Breast epithelium (tissue), 4 donors: Measurements from ENCODE around the gene MAP3K1. TPM values are rescaled to one million over a fixed set of nuclear protein-coding genes. Genes with fewer than 3 reads are reported as not detected.
"Not testable (repeated sequence)": the region's sequence is repeated elsewhere in the genome, so short reads cannot be mapped to it uniquely, and the experiment has no call there.

ENCODE experiments used
- DNase-seq, 2 donors: peaks; one replicate each; pipeline ENCODE4 v3.0.0-alpha.2; 2019; ENCODE audit warnings: low spot score in 2 of 2
- H3K27ac ChIP-seq, 2 donors: fragments of 200-600 bp; sonication (generic) in 1 of 2; one replicate each; pipeline ENCODE4 v1.5.1; 2016 to 2019; ENCODE audit warnings: mild to moderate bottlenecking in 1 of 2
- H3K27me3 ChIP-seq, 2 donors: fragments of 200-600 bp; sonication (generic) in 1 of 2; one replicate each; pipeline versions ENCODE4 v1.5.1 to v1.6.0; 2017 to 2019; ENCODE audit warnings: control low read depth in 1 of 2, mild to moderate bottlenecking in 1 of 2
- H3K36me3 ChIP-seq: fragments of 200-600 bp; one replicate; pipeline ENCODE4 v1.5.1; 2019
- H3K4me1 ChIP-seq, 2 donors: fragments of 200-600 bp; sonication (generic); one replicate each; pipeline ENCODE4 v1.5.1; 2016 to 2019; ENCODE audit warnings: control low read depth in 1 of 2
- H3K4me3 ChIP-seq, 3 donors: fragments of 200-600 bp; sonication (generic); 1 replicate in 2 of 3; 2 replicates in 1 of 3; pipeline ENCODE4 v1.5.1; 2016 to 2019; ENCODE audit warnings: mild to moderate bottlenecking in 3 of 3, moderate library complexity in 2 of 3
- H3K9me3 ChIP-seq, 2 donors: fragments of 200-600 bp; sonication (generic) in 1 of 2; one replicate each; pipeline ENCODE4 v1.5.1; 2016 to 2019; ENCODE audit warnings: control low read depth in 1 of 2
- POLR2A ChIP-seq: fragments of 450-650 bp; IDR thresholded peaks from one replicate; pipeline ENCODE4 v1.6.1; 2016; ENCODE audit warnings: antibody characterized with exemption, mild to moderate bottlenecking, moderate library complexity
- POLR2AphosphoS5 ChIP-seq, 3 donors: sonication (generic); formaldehyde crosslinking; IDR thresholded peaks; one replicate each; pipeline ENCODE4 v1.6.1; 2017; ENCODE audit warnings: antibody characterized with exemption in 3 of 3
- intact Hi-C: fragments of 100-400 bp; cut with DNase I; formaldehyde crosslinking; loops from one replicate; pipeline ENCODE4 v1.15.1; 2023; ENCODE audit warnings: low total_unique reads
- total RNA-seq, 3 donors: library from RNA; depleted of rRNA; stranded (reverse); fragments of >200 nt; gene quantifications; one replicate each; pipeline ENCODE4 v1.1.0, GENCODE V29; 2016
- TF ChIP-seq, protein P1 (sequence below), 3 donors: fragments of 450-650 bp; IDR thresholded peaks; one replicate each; pipeline ENCODE4 v1.5.1; 2016 to 2017; ENCODE audit warnings: antibody characterized with exemption in 3 of 3, mild to moderate bottlenecking in 3 of 3, moderate library complexity in 3 of 3

The MAP3K1 gene
- total RNA-seq, 3 donors from 2014 or later, result 14.9 to 138 (median 77.7) TPM

DNA sequence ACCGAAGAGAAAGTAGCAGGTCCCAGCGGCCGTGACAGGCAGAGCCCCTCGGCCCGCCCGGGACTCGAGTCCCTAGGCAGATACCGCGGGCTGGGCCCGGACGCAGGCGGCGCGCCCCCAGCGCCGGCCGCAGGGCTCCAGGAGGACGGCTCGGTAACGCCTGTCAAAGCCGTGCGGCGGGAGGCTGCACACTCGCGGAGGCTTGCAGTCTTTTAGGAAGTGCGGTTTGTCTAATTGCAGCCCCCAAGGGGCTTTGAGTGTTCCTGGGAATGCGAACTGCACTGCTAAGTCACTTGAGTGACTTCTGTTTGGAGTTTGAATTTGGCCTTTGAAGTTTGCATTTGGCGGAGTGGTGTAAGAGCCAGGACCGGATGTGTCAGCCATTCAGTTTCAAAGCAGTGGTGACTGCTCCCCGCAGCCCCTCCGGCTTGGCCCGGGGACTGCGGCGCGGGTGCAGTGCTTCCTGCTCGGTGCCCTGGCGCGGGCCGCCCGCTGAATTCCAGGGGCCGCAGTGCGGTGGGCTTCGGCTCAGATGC, 1.3 kb downstream of the MAP3K1 start:
- H3K4me3 ChIP-seq, result peak overlapping the region; percentile 80 to 94 (median 91)
- DNase-seq, result peak in 1 of 2 donors; percentile 47
- intact Hi-C loops, result no loop called here
- no peaks in the 10 kb centered on the region for H3K27me3 ChIP-seq
- peaks cover 0 to 4% of the 10 kb centered on the region in 2 donors for H3K4me1 ChIP-seq
- no peaks in the 10 kb centered on the region for H3K9me3 ChIP-seq
- H3K36me3 ChIP-seq, result no peaks in the 10 kb centered on the region
- TF ChIP-seq POLR2A (no peak), POLR2AphosphoS5 (IDR thresholded peaks at IDR 0.05) (peak in 2 of 3 donors; percentile 17 to 33)
- H3K27ac ChIP-seq, result peak overlapping the region; percentile 97 to 99

DNA sequence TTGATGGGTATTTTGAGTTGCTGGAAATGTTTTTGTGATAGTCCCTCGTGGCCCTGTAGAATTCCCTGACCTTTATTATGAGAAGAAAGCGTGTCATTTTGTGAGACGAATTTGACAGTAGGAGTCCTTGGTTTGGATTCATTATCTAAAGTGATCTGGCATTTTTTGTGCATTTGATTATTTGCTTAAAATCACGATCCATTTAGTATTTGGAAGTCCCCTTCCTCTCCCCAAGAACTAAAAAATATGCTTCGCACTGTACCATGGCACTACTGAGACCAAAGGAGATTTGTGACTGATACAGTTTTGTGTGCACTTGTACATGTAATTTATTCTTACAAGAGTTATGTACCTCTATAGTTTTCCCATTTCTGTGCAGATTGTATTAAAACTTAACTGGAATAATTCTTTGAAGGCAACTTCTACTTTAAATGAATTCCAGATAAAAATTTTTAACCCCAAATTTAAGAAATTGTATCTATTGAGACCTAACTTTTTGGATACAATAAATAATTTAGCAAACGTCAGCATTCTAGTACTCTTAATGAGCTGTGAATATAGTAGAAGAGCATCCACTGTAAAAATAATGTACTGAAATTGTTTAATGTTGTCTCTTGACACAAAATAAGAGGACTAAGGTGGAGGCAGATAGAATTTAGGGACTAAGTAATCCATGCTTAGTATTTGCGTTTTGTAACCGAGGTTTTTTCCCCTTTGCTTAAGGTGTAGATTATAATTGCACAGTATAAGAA, 2.1 kb downstream of the MAP3K1 start:
- H3K4me3 ChIP-seq, result peak overlapping the region; percentile 80 to 94 (median 91)
- H3K4me1 ChIP-seq, result peaks cover 0 to 4% of the 10 kb centered on the region in 2 donors
- H3K36me3 ChIP-seq, result no peaks in the 10 kb centered on the region
- H3K9me3 ChIP-seq, result no peaks in the 10 kb centered on the region
- H3K27me3 ChIP-seq, result no peaks in the 10 kb centered on the region
- intact Hi-C loops, result no loop called here
- H3K27ac ChIP-seq, result peak overlapping the region; percentile 97 to 99
- TF ChIP-seq, protein P1, sequence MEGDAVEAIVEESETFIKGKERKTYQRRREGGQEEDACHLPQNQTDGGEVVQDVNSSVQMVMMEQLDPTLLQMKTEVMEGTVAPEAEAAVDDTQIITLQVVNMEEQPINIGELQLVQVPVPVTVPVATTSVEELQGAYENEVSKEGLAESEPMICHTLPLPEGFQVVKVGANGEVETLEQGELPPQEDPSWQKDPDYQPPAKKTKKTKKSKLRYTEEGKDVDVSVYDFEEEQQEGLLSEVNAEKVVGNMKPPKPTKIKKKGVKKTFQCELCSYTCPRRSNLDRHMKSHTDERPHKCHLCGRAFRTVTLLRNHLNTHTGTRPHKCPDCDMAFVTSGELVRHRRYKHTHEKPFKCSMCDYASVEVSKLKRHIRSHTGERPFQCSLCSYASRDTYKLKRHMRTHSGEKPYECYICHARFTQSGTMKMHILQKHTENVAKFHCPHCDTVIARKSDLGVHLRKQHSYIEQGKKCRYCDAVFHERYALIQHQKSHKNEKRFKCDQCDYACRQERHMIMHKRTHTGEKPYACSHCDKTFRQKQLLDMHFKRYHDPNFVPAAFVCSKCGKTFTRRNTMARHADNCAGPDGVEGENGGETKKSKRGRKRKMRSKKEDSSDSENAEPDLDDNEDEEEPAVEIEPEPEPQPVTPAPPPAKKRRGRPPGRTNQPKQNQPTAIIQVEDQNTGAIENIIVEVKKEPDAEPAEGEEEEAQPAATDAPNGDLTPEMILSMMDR (IDR thresholded peaks at IDR 0.05), result no peak
- TF ChIP-seq POLR2AphosphoS5 (IDR thresholded peaks at IDR 0.05), result no peak
- TF ChIP-seq POLR2A, result no peak
- DNase-seq, result no peak

DNA sequence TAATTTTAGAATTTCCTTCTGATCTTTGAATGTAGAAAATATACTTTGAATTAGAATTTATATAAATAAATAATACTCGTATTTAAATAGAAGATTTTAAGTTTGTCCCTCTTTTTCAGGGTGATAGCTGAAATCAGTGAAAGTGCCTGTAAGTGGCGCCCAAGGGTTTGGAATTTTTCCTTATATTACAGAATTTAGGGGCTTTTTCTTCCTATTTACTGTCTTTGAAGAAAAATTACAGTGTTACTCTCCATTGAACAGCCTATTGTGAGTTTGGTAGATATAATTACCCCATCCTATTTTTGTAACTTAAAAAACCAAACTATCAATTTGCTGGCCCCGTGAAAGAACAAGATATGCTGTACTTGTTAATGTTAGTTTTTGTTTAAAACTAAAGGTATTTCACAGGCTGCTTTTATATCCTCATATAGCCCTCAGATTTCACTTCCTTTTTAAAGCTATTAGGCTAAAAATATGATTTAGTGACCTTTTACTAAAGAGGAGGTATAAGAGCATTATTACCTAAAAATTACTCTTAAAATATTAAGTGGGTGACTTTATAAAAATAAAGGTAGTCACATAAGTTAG, 3.2 kb downstream of the MAP3K1 start:
- H3K27ac ChIP-seq, result peak overlapping the region; percentile 78 to 97
- H3K4me3 ChIP-seq, result peak overlapping the region; percentile 12 to 80 (median 57)

DNA sequence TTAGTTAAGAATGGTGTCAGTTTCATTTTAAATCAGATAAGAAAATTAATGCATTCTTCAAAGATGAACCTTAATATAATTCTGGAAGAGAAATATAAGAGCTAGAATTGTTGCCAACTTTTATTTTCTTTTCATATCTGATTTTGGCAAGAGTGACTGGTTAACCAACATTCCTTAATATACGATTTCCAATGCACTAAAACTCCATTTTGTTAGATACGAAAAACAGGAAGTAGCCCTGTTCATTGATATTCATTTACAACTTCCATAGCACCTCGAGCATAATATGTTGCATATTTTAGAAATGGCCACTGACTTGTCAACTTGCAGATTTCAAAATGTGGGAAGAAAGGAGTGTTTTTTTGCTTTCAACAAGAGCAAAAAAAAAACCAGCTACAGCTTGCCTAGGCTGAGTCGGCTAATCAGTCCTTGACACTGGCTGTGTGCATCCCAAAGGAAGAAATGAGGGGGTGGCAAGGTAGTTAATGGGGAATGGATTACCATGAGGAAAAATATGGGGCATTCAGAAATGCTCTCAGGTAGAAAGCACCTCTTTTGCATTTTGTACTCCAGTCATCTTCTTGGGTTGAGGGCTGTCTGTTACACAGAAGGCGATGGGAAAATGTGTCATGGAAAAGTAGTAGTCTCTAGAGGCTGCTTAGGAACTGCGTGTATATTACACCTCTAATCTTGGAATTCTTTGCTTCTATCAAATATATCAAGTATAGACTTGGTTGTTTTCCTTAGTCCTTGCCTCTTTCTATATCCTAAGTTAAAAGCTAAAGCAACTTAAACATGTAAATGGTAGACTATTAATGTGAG, 3.9 kb downstream of the MAP3K1 start:
- intact Hi-C loops, result no loop called here
- H3K4me3 ChIP-seq, result peak overlapping the region; percentile 12 to 80 (median 57)
- H3K9me3 ChIP-seq, result no peaks in the 10 kb centered on the region
- H3K36me3 ChIP-seq, result no peaks in the 10 kb centered on the region
- DNase-seq, result no peak
- peaks cover 0 to 4% of the 10 kb centered on the region in 2 donors for H3K4me1 ChIP-seq
- H3K27ac ChIP-seq, result peak overlapping the region; percentile 78 to 97
- TF ChIP-seq POLR2AphosphoS5 (IDR thresholded peaks at IDR 0.05), result peak in 2 of 3 donors; percentile 18 to 21
- TF ChIP-seq, protein P1 (IDR thresholded peaks at IDR 0.05), result no peak
- no peak for TF ChIP-seq POLR2A
- H3K27me3 ChIP-seq, result no peaks in the 10 kb centered on the region

More for the DNA sequence above, 3.2 kb downstream of the MAP3K1 start:
- Histone ChIP-seq H3K27me3 (no peaks in the 10 kb centered on the region), H3K4me1 (peaks cover 0 to 4% of the 10 kb centered on the region in 2 donors), H3K9me3 (no peaks in the 10 kb centered on the region), H3K36me3 (no peaks in the 10 kb centered on the region)
- DNase-seq, result no peak
- TF ChIP-seq, protein P1 (IDR thresholded peaks at IDR 0.05), result peak in 1 of 3 donors; percentile 7
- TF ChIP-seq POLR2A, result no peak
- intact Hi-C loops, result no loop called here

DNA sequence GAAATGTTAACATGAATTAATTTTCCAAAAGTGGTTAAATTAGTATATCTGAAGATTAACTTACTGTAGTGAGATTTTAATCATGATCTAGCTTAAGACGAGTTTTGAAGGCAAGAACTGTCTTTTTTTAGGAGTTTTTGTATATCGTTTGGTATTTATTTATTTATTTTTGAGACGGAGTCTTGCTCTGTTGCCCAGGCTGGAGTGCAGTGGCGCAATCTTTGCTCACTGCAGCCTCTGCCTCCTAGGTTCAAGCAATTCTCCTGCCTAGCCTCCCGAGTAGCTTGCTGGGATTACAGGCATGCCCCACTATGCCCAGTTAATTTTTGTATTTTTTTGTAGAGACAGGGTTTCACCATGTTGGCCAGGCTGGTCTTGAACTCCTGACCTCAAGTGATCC, 6.5 kb downstream of the MAP3K1 start:
- H3K4me3 ChIP-seq, H3K36me3 ChIP-seq, H3K27me3 ChIP-seq, DNase-seq, H3K4me1 ChIP-seq, H3K9me3 ChIP-seq, intact Hi-C loops: not testable (repeated sequence)
- H3K27ac ChIP-seq, result peak overlapping the region in 1 of 2 donors; percentile 97
